ENCODE data around the gene ABCC5.

DNA sequence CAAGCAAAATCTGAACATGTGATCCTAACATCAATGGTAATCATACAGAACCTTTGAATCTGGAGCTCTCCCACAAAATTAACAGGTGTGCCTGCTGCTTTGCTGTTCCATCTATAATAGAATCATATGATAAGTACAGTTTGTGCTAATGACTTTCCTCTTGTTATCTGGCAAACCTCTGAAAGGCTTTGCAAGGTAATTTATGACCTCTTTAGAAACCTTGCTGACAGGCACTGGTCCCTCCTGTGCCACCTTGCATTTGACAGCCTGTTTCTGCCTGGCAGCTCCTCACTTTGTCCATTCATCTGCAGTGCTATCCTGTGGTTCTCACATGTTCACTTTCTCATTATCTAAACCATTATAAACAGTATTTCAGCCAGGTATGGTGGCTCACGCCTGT, 24.9 kb upstream of the ABCC5 start:
- TF ChIP-seq POLR2A (IDR thresholded peaks at IDR 0.05) (no peak), CTCF (IDR thresholded peaks at IDR 0.05) (no peak), EP300 (IDR thresholded peaks at IDR 0.05) (no peak)

Data from tibial nerve (tissue), 4 donors.